Tibial nerve (tissue), 4 donors: ENCODE results near the gene SUN5. TPM values are rescaled to one million over a fixed set of nuclear protein-coding genes. Genes with fewer than 3 reads are reported as not detected.

Experiments
- DNase-seq, 2 donors: peaks; one replicate each; pipeline ENCODE4 v3.0.0-alpha.2; 2019; ENCODE audit warnings: low spot score in 2 of 2
- H3K27ac ChIP-seq, 4 donors: fragments of 200-600 bp; sonication (generic) in 3 of 4; one replicate each; pipeline ENCODE4 v1.5.1; 2017 to 2019; ENCODE audit warnings: mild to moderate bottlenecking in 1 of 4
- H3K27me3 ChIP-seq, 2 donors: fragments of 200-600 bp; sonication (generic) in 1 of 2; one replicate each; pipeline versions ENCODE4 v1.5.1 to v1.6.0; 2017 to 2019
- H3K36me3 ChIP-seq, 3 donors: fragments of 200-600 bp; sonication (generic); one replicate each; pipeline ENCODE4 v1.5.1; 2018 to 2019
- H3K4me1 ChIP-seq, 4 donors: fragments of 200-600 bp; sonication (generic) in 3 of 4; one replicate each; pipeline ENCODE4 v1.5.1; 2017 to 2019
- H3K4me3 ChIP-seq, 4 donors: fragments of 200-600 bp; sonication (generic) in 3 of 4; one replicate each; pipeline ENCODE4 v1.5.1; 2017 to 2019; ENCODE audit warnings: mild to moderate bottlenecking in 1 of 4, moderate library complexity in 1 of 4
- H3K9me3 ChIP-seq, 4 donors: fragments of 200-600 bp; sonication (generic) in 3 of 4; one replicate each; pipeline ENCODE4 v1.5.1; 2017 to 2019
- EP300 ChIP-seq, 2 donors: sonication (generic); formaldehyde crosslinking; IDR thresholded peaks; one replicate each; pipeline ENCODE4 v1.6.1; 2017; ENCODE audit warnings: antibody characterized with exemption in 2 of 2, mild to moderate bottlenecking in 1 of 2
- POLR2A ChIP-seq, 2 donors: fragments of 450-650 bp; IDR thresholded peaks; one replicate each; pipeline ENCODE4 v1.6.1; 2017; ENCODE audit warnings: antibody characterized with exemption in 2 of 2, mild to moderate bottlenecking in 2 of 2, moderate library complexity in 2 of 2
- WGBS, 2 donors: methylation state at CpG; one replicate each; pipeline ENCODE4 v1.1.5; 2018; 5-methylcytosine and 5-hydroxymethylcytosine counted together
- total RNA-seq, 4 donors: library from RNA; depleted of rRNA; stranded (reverse); fragments of >200 nt; gene quantifications; one replicate each; pipeline ENCODE4 v1.1.0, GENCODE V29; 2016
- TF ChIP-seq, protein P1 (sequence below), 5 experiments: fragments of 200-600 bp in 3 of 5; fragments of 450-650 bp in 2 of 5; sonication (generic) in 3 of 5; IDR thresholded peaks; one replicate each; pipeline ENCODE4 v1.5.1; 2016 to 2019; ENCODE audit warnings: antibody characterized with exemption in 5 of 5, mild to moderate bottlenecking in 3 of 5, moderate library complexity in 2 of 5

Gene SUN5
- total RNA-seq, 4 donors from 2014 or later, result not detected

DNA sequence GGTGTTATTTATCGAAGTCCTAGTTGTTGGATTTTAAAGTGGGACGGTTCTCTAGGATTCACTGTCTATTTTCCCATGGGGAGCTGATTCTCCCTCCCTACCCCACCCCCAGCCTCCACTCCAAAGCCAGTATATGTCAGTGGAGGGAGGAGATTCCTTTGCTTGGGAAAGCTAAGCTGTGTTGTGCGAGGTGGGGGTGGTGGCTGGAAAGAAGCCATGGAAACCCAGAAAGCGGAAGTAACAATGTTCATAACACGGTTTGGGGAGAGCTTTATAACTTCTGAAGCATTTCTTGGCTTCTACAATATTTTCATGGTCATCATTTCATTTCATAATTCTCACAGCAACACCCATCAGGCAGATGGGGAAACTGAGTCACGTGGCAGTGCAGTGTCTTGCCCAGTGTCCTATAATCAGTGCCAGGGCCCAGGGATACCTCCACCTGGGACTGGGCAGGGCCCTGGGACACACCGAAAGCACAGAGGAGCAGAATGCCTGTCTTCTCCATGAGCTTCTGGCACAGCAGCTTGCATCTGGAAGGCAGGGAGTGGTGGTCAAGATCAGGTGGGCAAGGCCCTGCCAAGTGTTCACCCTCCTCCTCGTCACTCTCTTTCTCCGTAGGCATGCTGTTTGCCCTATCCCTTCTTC is 4.5 kb downstream of the SUN5 start:
- no peaks in the 10 kb centered on the region for H3K27me3 ChIP-seq
- peaks cover 0 to 12% (median 0%) of the 10 kb centered on the region in 4 donors for H3K9me3 ChIP-seq
- no peaks in the 10 kb centered on the region for H3K36me3 ChIP-seq
- H3K27ac ChIP-seq, result no peak overlapping the region
- peaks cover 0 to 9% (median 0%) of the 10 kb centered on the region in 4 donors for H3K4me1 ChIP-seq
- WGBS, 2 donors, result 41 to 46% methylated on average over 9 of the region's 9 CpGs
- no peak for DNase-seq
- no peak for TF ChIP-seq EP300 (IDR thresholded peaks at IDR 0.05)
- no peak for TF ChIP-seq POLR2A (IDR thresholded peaks at IDR 0.05)
- TF ChIP-seq, protein P1, sequence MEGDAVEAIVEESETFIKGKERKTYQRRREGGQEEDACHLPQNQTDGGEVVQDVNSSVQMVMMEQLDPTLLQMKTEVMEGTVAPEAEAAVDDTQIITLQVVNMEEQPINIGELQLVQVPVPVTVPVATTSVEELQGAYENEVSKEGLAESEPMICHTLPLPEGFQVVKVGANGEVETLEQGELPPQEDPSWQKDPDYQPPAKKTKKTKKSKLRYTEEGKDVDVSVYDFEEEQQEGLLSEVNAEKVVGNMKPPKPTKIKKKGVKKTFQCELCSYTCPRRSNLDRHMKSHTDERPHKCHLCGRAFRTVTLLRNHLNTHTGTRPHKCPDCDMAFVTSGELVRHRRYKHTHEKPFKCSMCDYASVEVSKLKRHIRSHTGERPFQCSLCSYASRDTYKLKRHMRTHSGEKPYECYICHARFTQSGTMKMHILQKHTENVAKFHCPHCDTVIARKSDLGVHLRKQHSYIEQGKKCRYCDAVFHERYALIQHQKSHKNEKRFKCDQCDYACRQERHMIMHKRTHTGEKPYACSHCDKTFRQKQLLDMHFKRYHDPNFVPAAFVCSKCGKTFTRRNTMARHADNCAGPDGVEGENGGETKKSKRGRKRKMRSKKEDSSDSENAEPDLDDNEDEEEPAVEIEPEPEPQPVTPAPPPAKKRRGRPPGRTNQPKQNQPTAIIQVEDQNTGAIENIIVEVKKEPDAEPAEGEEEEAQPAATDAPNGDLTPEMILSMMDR (IDR thresholded peaks at IDR 0.05), result no peak
- H3K4me3 ChIP-seq, result no peak overlapping the region

DNA sequence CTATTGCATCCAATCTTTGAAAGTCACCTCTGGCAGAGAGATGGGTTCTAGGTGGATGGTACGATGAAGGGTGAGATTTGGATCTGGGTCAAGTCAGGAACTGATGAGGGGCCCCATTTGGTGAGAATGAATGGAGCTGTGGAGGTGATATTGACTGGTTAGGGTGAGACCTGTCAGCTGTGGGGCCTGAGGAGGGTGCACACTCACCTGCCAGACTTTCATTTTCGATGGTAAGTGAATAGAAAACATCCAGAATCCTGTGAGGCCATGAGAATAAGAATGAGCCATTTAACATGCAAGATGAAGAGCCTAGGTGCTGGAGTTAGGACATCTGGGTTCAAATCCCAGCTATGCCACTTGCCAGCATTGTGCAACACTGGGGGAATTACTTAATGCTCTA is 6.8 kb downstream of the SUN5 start:
- Histone ChIP-seq H3K9me3 (peaks cover 0 to 10% (median 0%) of the 10 kb centered on the region in 4 donors), H3K36me3 (no peaks in the 10 kb centered on the region), H3K27ac (no peak overlapping the region), H3K4me3 (no peak overlapping the region), H3K4me1 (peaks cover 0 to 9% (median 0%) of the 10 kb centered on the region in 4 donors), H3K27me3 (no peaks in the 10 kb centered on the region)
- no peak for DNase-seq
- TF ChIP-seq POLR2A (IDR thresholded peaks at IDR 0.05), result no peak
- 81% methylated on average over 2 of the region's 2 CpGs for WGBS, 2 donors

DNA sequence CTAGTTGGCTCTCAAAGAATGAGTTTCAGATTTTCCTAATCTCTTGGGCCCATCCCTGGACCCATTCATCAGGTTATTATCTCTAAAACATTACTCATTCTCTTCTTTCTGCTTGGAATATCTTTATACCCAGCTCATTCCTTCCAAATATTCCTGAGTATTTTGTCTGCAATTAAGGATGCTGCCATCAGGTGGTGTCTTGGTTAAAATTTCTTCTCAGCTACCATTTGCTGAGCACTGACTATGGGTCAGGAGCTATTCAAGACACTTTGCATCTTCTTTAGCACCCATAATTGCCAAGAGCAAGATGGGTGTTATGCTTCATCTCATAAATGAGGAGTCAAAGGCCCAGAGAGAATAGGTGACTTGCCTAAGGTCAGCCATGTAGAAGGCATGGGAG is 8.4 kb downstream of the SUN5 start:
- no peak for DNase-seq
- H3K27ac ChIP-seq, result no peak overlapping the region
- no peaks in the 10 kb centered on the region for H3K27me3 ChIP-seq
- H3K4me1 ChIP-seq, result peaks cover 0 to 9% (median 0%) of the 10 kb centered on the region in 4 donors
- H3K9me3 ChIP-seq, result peaks cover 0 to 10% (median 0%) of the 10 kb centered on the region in 4 donors
- TF ChIP-seq POLR2A (IDR thresholded peaks at IDR 0.05) (no peak), EP300 (IDR thresholded peaks at IDR 0.05) (no peak)
- H3K36me3 ChIP-seq, result no peaks in the 10 kb centered on the region
- no peak overlapping the region for H3K4me3 ChIP-seq

DNA sequence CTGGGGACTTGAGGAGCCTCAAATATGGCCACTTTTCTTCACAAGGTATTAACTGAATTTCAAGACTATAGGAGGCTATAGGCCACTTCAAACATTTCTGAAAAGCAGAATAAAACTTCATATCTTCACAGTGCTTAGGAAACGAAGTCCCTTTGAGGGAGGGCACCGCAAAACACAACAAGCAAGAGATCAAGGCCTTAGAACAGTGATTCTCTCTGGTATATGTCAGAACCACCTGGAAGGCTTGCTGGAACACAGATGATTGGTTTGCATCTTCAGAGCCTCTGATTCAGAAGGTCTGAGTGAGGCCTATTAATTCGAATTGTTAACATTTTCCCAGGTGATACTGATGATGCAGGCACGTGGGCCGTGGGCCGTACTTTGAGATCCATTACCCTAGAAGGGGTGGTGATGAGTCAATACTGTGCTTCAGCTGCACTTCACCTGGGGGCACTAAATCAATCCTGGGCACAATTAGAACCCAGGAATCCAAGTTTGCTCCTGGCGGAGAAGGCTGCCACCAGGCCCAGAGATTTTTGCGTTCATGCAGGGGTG is 10.7 kb downstream of the SUN5 start:
- no peak for DNase-seq
- peaks cover 0 to 10% (median 0%) of the 10 kb centered on the region in 4 donors for H3K9me3 ChIP-seq
- no peaks in the 10 kb centered on the region for H3K4me1 ChIP-seq
- H3K4me3 ChIP-seq, result no peak overlapping the region
- TF ChIP-seq POLR2A (IDR thresholded peaks at IDR 0.05), result no peak
- TF ChIP-seq, protein P1 (IDR thresholded peaks at IDR 0.05), result no peak
- no peak for TF ChIP-seq EP300 (IDR thresholded peaks at IDR 0.05)
- no peaks in the 10 kb centered on the region for H3K27me3 ChIP-seq
- no peak overlapping the region for H3K27ac ChIP-seq
- 79 to 86% methylated on average over 8 of the region's 8 CpGs for WGBS, 2 donors
- H3K36me3 ChIP-seq, result no peaks in the 10 kb centered on the region

DNA sequence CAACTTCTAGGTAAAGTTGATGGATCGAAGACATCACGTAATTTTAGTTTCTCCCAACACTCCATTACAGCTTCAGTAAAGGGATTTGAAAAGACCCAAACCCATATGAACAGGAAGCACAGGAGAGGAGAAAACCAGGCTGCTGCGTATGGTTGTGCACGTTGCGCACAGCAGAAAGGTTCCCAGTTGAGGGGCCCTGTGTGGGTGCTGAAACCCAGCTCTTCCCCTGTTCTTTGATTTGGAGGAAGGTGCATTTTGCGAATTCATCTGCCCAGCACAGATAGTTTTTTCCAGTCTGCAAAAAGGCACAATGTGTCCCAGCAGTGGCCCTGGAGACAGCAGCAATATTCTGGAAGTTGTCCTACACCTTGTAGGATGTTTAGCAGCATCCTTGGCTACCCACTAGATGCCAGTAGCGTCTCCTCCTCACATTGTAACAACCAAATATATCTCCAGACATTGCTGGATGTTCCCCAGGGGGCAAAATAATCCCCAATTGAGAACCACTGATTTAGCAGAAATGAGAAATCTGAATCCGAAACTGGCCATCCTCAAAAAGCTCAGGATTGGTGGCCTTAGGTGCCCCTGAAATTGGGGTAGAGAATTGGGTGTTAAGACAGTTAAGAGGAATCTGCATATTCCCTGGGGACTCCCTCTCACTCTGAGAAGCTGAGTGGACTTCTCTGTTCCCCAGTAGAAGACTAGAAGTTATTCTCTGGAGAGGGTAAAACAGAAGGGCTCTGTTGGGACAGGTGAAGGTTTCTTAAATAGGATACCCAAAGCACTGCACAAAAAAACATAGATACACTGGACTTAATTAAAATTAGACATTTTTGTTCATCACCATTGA is 12.2 kb downstream of the SUN5 start:
- DNase-seq, result no peak
- H3K27me3 ChIP-seq, result no peaks in the 10 kb centered on the region
- TF ChIP-seq POLR2A (IDR thresholded peaks at IDR 0.05) (no peak), EP300 (IDR thresholded peaks at IDR 0.05) (no peak)
- TF ChIP-seq, protein P1 (IDR thresholded peaks at IDR 0.05), result no peak
- H3K9me3 ChIP-seq, result peaks cover 0 to 10% (median 0%) of the 10 kb centered on the region in 4 donors
- H3K4me1 ChIP-seq, result no peaks in the 10 kb centered on the region
- H3K4me3 ChIP-seq, result no peak overlapping the region
- H3K27ac ChIP-seq, result no peak overlapping the region
- H3K36me3 ChIP-seq, result no peaks in the 10 kb centered on the region
- WGBS, 2 donors, result 70 to 71% methylated on average over 8 of the region's 8 CpGs

DNA sequence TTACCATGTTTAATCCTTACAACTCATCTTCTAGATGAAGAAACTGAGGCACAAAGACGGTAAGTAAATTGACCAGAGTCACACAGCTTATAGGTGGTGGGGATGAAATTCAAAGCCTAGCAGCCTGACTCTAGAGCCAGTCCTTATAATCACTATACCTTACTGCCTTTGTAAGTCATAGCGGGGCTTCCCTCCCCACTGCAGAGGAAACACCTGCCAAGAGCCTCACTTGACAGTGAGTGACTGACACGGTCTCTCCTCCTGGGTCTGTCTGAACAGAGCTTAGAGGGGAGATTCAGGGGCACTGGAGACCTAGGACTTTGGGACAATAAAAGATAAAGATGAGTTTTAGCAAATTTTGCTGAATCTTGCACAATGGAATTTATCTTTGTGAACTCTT is 12.8 kb downstream of the SUN5 start:
- TF ChIP-seq, protein P1 (IDR thresholded peaks at IDR 0.05), result no peak
- no peak for TF ChIP-seq POLR2A (IDR thresholded peaks at IDR 0.05)
- TF ChIP-seq EP300 (IDR thresholded peaks at IDR 0.05), result no peak
- 58 to 74% methylated on average over 3 of the region's 3 CpGs for WGBS, 2 donors

More for the DNA sequence above, 12.8 kb downstream of the SUN5 start:
- Histone ChIP-seq H3K4me3 (no peak overlapping the region), H3K36me3 (no peaks in the 10 kb centered on the region), H3K9me3 (peaks cover 0 to 10% (median 0%) of the 10 kb centered on the region in 4 donors), H3K4me1 (no peaks in the 10 kb centered on the region), H3K27me3 (no peaks in the 10 kb centered on the region), H3K27ac (no peak overlapping the region)
- DNase-seq, result no peak
